ENCODE results near the gene ZNF214. TPM values are rescaled to one million over a fixed set of nuclear protein-coding genes. Genes with fewer than 3 reads are reported as not detected.

Gene ZNF214
- total and polyA plus RNA-seq, 4 donors, result 0.57 to 2.3 (median 1.2) TPM

DNA sequence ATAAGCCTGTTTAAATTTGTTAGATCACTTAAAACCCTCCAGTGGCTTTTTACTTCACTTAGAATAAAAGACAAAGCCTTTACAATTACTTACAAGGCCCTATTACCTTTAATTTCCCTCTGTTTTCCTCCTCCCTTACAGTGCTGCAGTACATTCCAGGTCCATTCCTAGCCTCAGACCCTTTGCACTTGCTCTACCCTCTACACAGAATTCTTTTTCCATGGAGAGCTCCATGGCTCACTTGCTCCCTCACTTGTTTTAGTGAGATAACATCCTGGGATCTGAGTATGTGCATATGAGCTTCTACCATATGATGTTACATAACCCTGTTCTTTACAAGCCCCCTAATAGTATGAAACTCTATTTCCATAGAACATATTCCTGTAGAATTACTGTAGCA is 24.4 kb downstream of the ZNF214 start:
- H3K27ac ChIP-seq (ENCODE audit: low read depth in 1 of 2, low read length in 2 of 2), result no peak overlapping the region
- H3K9me3 ChIP-seq (ENCODE audit: control insufficient read depth in 4 of 4, low read length in 3 of 4), result no peaks in the 10 kb centered on the region
- DNase-seq (ENCODE audit: low spot score), result no peak
- peaks cover 0 to 7% (median under 1%) of the 10 kb centered on the region in 4 donors for H3K36me3 ChIP-seq (ENCODE audit: control insufficient read depth in 4 of 4, insufficient read depth in 3 of 4, low read depth in 1 of 4, low read length in 3 of 4)
- H3K9ac ChIP-seq (ENCODE audit: low read depth in 1 of 2, low read length in 2 of 2), result no peak overlapping the region
- TF ChIP-seq SP1 (IDR thresholded peaks at IDR 0.05) (no peak), EGR1 (IDR thresholded peaks at IDR 0.05; ENCODE audit: low read depth in 2 of 2) (no peak)
- H3K4me1 ChIP-seq (ENCODE audit: control insufficient read depth in 4 of 4, insufficient read depth in 4 of 4, low read length in 3 of 4), result no peaks in the 10 kb centered on the region
- no peaks in the 10 kb centered on the region for H3K27me3 ChIP-seq (ENCODE audit: control insufficient read depth in 4 of 4, insufficient read depth in 4 of 4, low read length in 3 of 4)
- H3K4me3 ChIP-seq (ENCODE audit: low read depth in 1 of 3, low read length in 3 of 3), result no peak overlapping the region

- Histone ChIP-seq H3K27me3 (ENCODE audit: control insufficient read depth in 4 of 4, insufficient read depth in 4 of 4, low read length in 3 of 4) (no peaks in the 10 kb centered on the region), H3K9ac (ENCODE audit: low read depth in 1 of 2, low read length in 2 of 2) (no peak overlapping the region), H3K9me3 (ENCODE audit: control insufficient read depth in 4 of 4, low read length in 3 of 4) (no peaks in the 10 kb centered on the region), H3K36me3 (ENCODE audit: control insufficient read depth in 4 of 4, insufficient read depth in 3 of 4, low read depth in 1 of 4, low read length in 3 of 4) (no peaks in the 10 kb centered on the region), H3K4me1 (ENCODE audit: control insufficient read depth in 4 of 4, insufficient read depth in 4 of 4, low read length in 3 of 4) (no peaks in the 10 kb centered on the region), H3K4me3 (ENCODE audit: low read depth in 1 of 3, low read length in 3 of 3) (no peak overlapping the region), H3K27ac (ENCODE audit: low read depth in 1 of 2, low read length in 2 of 2) (no peak overlapping the region)
- 62% methylated on average over 11 of the region's 11 CpGs for WGBS
- TF ChIP-seq CTCF (IDR thresholded peaks at IDR 0.05; ENCODE audit: low read depth, low read length, missing input control), result no peak
- TF ChIP-seq MAX (IDR thresholded peaks at IDR 0.05), result no peak
- no peak for TF ChIP-seq SP1 (IDR thresholded peaks at IDR 0.05)
- TF ChIP-seq, protein P1, sequence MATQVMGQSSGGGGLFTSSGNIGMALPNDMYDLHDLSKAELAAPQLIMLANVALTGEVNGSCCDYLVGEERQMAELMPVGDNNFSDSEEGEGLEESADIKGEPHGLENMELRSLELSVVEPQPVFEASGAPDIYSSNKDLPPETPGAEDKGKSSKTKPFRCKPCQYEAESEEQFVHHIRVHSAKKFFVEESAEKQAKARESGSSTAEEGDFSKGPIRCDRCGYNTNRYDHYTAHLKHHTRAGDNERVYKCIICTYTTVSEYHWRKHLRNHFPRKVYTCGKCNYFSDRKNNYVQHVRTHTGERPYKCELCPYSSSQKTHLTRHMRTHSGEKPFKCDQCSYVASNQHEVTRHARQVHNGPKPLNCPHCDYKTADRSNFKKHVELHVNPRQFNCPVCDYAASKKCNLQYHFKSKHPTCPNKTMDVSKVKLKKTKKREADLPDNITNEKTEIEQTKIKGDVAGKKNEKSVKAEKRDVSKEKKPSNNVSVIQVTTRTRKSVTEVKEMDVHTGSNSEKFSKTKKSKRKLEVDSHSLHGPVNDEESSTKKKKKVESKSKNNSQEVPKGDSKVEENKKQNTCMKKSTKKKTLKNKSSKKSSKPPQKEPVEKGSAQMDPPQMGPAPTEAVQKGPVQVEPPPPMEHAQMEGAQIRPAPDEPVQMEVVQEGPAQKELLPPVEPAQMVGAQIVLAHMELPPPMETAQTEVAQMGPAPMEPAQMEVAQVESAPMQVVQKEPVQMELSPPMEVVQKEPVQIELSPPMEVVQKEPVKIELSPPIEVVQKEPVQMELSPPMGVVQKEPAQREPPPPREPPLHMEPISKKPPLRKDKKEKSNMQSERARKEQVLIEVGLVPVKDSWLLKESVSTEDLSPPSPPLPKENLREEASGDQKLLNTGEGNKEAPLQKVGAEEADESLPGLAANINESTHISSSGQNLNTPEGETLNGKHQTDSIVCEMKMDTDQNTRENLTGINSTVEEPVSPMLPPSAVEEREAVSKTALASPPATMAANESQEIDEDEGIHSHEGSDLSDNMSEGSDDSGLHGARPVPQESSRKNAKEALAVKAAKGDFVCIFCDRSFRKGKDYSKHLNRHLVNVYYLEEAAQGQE (IDR thresholded peaks at IDR 0.05), result no peak
- no peak for DNase-seq (ENCODE audit: low spot score)
Observed at GRCh38 chr11:6992457-6993417, 27.4 kb downstream of the ZNF214 start.

DNA sequence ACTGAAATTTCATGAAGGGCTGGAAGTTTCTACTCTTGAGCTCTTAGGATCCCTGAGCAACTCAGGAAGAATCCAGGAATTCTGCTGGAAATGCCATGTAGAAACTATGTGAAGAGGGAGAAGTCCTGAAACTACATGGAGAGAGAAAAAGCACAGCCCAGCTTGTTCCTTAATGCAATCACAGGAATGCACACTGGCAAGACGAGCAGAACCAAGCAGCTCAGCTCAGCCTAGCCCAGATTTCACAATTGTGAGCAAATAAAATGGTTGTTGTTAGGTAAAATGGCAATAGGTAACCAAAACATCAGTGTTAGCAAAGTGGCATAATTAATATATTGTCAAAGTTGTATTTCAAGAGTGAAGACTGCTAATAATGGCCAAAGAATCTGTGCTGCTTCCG is 28.1 kb downstream of the ZNF214 start:
- 67% methylated on average over 2 of the region's 2 CpGs for WGBS
- H3K4me1 ChIP-seq (ENCODE audit: control insufficient read depth in 4 of 4, insufficient read depth in 4 of 4, low read length in 3 of 4), result no peaks in the 10 kb centered on the region
- H3K27ac ChIP-seq (ENCODE audit: low read depth in 1 of 2, low read length in 2 of 2), result no peak overlapping the region
- H3K36me3 ChIP-seq (ENCODE audit: control insufficient read depth in 4 of 4, insufficient read depth in 3 of 4, low read depth in 1 of 4, low read length in 3 of 4), result no peaks in the 10 kb centered on the region
- H3K9me3 ChIP-seq (ENCODE audit: control insufficient read depth in 4 of 4, low read length in 3 of 4), result peaks cover 0 to 3% (median 0%) of the 10 kb centered on the region in 4 donors
- H3K9ac ChIP-seq (ENCODE audit: low read depth in 1 of 2, low read length in 2 of 2), result no peak overlapping the region
- H3K4me3 ChIP-seq (ENCODE audit: low read depth in 1 of 3, low read length in 3 of 3), result no peak overlapping the region
- DNase-seq (ENCODE audit: low spot score), result no peak
- H3K27me3 ChIP-seq (ENCODE audit: control insufficient read depth in 4 of 4, insufficient read depth in 4 of 4, low read length in 3 of 4), result no peaks in the 10 kb centered on the region
- TF ChIP-seq NR2F2 (IDR thresholded peaks at IDR 0.05), result no peak
- TF ChIP-seq JUND (IDR thresholded peaks at IDR 0.05), result no peak
- TF ChIP-seq HNF4G (IDR thresholded peaks at IDR 0.05), result no peak
- no peak for TF ChIP-seq RXRA (IDR thresholded peaks at IDR 0.05)
- TF ChIP-seq EGR1 (IDR thresholded peaks at IDR 0.05; ENCODE audit: low read depth in 2 of 2), result no peak
- no peak for TF ChIP-seq FOXA2 (IDR thresholded peaks at IDR 0.05)
- TF ChIP-seq SP1 (IDR thresholded peaks at IDR 0.05), result no peak
- TF ChIP-seq HNF4A (conservative IDR thresholded peaks at IDR 0.05), result no peak
- TF ChIP-seq, protein P2, sequence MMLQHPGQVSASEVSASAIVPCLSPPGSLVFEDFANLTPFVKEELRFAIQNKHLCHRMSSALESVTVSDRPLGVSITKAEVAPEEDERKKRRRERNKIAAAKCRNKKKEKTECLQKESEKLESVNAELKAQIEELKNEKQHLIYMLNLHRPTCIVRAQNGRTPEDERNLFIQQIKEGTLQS (IDR thresholded peaks at IDR 0.05), result no peak
- TF ChIP-seq, protein P3, sequence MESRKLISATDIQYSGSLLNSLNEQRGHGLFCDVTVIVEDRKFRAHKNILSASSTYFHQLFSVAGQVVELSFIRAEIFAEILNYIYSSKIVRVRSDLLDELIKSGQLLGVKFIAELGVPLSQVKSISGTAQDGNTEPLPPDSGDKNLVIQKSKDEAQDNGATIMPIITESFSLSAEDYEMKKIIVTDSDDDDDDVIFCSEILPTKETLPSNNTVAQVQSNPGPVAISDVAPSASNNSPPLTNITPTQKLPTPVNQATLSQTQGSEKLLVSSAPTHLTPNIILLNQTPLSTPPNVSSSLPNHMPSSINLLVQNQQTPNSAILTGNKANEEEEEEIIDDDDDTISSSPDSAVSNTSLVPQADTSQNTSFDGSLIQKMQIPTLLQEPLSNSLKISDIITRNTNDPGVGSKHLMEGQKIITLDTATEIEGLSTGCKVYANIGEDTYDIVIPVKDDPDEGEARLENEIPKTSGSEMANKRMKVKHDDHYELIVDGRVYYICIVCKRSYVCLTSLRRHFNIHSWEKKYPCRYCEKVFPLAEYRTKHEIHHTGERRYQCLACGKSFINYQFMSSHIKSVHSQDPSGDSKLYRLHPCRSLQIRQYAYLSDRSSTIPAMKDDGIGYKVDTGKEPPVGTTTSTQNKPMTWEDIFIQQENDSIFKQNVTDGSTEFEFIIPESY (IDR thresholded peaks at IDR 0.05), result no peak
- no peak for TF ChIP-seq TAF1 (conservative IDR thresholded peaks at IDR 0.05)
- TF ChIP-seq YY1 (IDR thresholded peaks at IDR 0.05), result no peak
- no peak for TF ChIP-seq CTCF (IDR thresholded peaks at IDR 0.05; ENCODE audit: low read depth, low read length, missing input control)
- TF ChIP-seq GABPA (IDR thresholded peaks at IDR 0.05 in 1 of 2, conservative IDR thresholded peaks at IDR 0.05 in 1 of 2), result no peak
- TF ChIP-seq FOXA1 (IDR thresholded peaks at IDR 0.05), result no peak
